NCI-H1105 (cell line): ENCODE measurements around the gene LGALS1.
A peak's percentile ranks its signal among the peaks of the same experiment; 100 is the strongest.

Source experiments
- DNase-seq: peaks from one replicate; lab custom pipeline; 2025; lab: John Stamatoyannopoulos, UW

LGALS1 gene

GRCh38 chr22:37662039-37662438 lies 13.4 kb upstream of the LGALS1 start:
- DNase-seq: no peak

GRCh38 chr22:37663521-37664140 lies 11.8 kb upstream of the LGALS1 start:
- no peak for DNase-seq

- DNase-seq: no peak
These were observed 11.0 kb upstream of the LGALS1 start for GRCh38 chr22:37664249-37665101.

GRCh38 chr22:37665487-37665886 lies 9.9 kb upstream of the LGALS1 start:
- DNase-seq: no peak

- DNase-seq: no peak
These were observed 5.8 kb upstream of the LGALS1 start for GRCh38 chr22:37669586-37669985.

- DNase-seq: no peak
These were observed 3.1 kb upstream of the LGALS1 start for GRCh38 chr22:37672206-37672919.

GRCh38 chr22:37672920-37673455 lies 2.4 kb upstream of the LGALS1 start:
- DNase-seq: no peak

GRCh38 chr22:37674248-37674647 lies 1.2 kb upstream of the LGALS1 start:
- no peak for DNase-seq

- DNase-seq: no peak
These were observed 697 bp downstream of the LGALS1 start for GRCh38 chr22:37675930-37676735.

GRCh38 chr22:37676736-37677492 lies 1.5 kb downstream of the LGALS1 start:
- no peak for DNase-seq

GRCh38 chr22:37677493-37677974 lies 2.1 kb downstream of the LGALS1 start:
- DNase-seq: no peak

- DNase-seq: no peak
These were observed 2.9 kb downstream of the LGALS1 start for GRCh38 chr22:37678372-37678771.

GRCh38 chr22:37679670-37680069 lies 4.2 kb downstream of the LGALS1 start:
- no peak for DNase-seq

- DNase-seq: no peak
These were observed 4.9 kb downstream of the LGALS1 start for GRCh38 chr22:37680191-37680851.

- DNase-seq: no peak
These were observed 5.6 kb downstream of the LGALS1 start for GRCh38 chr22:37681001-37681424.

GRCh38 chr22:37681556-37682049 lies 6.2 kb downstream of the LGALS1 start:
- peak; percentile 27 for DNase-seq

- no peak for DNase-seq
These were observed 9.6 kb downstream of the LGALS1 start for GRCh38 chr22:37684803-37685615.

GRCh38 chr22:37686002-37686982 lies 10.9 kb downstream of the LGALS1 start, which contains the start of gene NOL12:
NOL12 (plus strand) TSS chr22:37686343; CDS start chr22:37686393, 50 bp downstream.
- peak; percentile 69 for DNase-seq
